H1 (cell line): ENCODE results near the gene APLP1.

ENCODE experiments used
- BRCA1 ChIP-seq: IDR thresholded peaks from 2 replicates; pipeline ENCODE4 v1.6.1; 2012; ENCODE audit warnings: low read depth, low read length, improper control_type of control experiment
- EP300 ChIP-seq, 2 experiments: IDR thresholded peaks; 1 replicate in 1 of 2; 2 replicates in 1 of 2; pipeline ENCODE4 v1.6.1; 2011 to 2012; ENCODE audit warnings: low read depth in 2 of 2, low read length in 2 of 2, mild to moderate bottlenecking in 2 of 2, borderline replicate concordance in 1 of 2, inconsistent platforms in 1 of 2, moderate library complexity in 1 of 2
- HDAC2 ChIP-seq, 2 experiments: fragments of 300-600 bp in 1 of 2; sonication (generic) in 1 of 2; IDR thresholded peaks; 2 replicates each; pipeline ENCODE4 v1.6.1; 2011 to 2012; ENCODE audit warnings: low read depth in 2 of 2, low read length in 2 of 2, mild to moderate bottlenecking in 2 of 2, moderate library complexity in 2 of 2, borderline replicate concordance in 1 of 2, inconsistent platforms in 1 of 2
- POLR2AphosphoS5 ChIP-seq: IDR thresholded peaks from 2 replicates; pipeline ENCODE4 v1.6.1; 2011; ENCODE audit warnings: low read depth, low read length
- POU5F1 ChIP-seq: IDR thresholded peaks from 2 replicates; pipeline ENCODE4 v1.6.1; 2011; ENCODE audit warnings: low read depth, mild to moderate bottlenecking, low read length, moderate library complexity
- RBBP5 ChIP-seq: IDR thresholded peaks from 2 replicates; pipeline ENCODE4 v1.7.1; 2012; ENCODE audit warnings: low read depth, mild to moderate bottlenecking, inconsistent platforms, low read length, moderate library complexity, borderline replicate concordance
- TAF1 ChIP-seq: IDR thresholded peaks from 2 replicates; pipeline ENCODE4 v1.6.1; 2011; ENCODE audit warnings: mild to moderate bottlenecking, low read depth, low read length

DNA sequence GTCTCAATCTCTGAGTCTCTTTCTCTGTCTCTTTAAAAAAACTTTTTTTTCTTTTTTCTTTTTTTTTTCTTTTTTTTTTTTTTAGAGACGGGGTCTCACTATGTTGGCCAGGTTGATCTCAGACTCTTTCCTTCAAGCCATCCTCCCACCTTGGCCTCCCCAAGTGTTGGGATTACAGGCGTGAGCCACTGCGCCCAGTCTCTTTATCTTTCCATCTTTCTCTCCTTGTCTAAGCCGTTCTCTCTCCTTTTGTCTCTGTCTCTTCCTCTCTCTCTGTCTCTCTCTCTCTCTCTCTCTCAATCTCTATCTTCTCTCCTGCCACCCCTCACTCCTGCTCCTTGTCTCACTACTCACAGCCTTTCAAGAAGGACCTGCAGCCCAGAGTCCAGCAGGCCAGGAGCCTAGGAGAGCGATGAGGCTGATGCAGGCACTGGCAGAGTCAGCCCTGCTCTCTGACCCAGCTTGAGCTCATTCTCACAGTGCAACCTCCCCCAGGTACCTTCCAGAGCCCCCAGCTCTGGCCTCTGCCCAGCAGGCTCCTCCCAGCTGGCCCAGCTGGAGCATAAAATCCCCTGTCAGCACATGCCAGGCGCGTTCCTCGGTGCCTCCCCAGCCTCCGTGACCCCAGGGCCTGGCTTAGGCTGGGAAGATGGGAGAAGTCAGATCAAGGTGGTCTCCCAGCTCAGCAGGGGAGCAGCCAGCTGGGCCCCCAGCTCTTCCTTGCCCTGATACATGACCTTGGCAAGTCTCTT lies 16.2 kb upstream of the APLP1 start, which contains the start of gene NPHS1:
- no peak for TF ChIP-seq EP300 (IDR thresholded peaks at IDR 0.05; ENCODE audit: borderline replicate concordance in 1 of 2, low read depth in 2 of 2, low read length in 2 of 2)
- no peak for TF ChIP-seq POU5F1
- no peak for TF ChIP-seq RBBP5
- TF ChIP-seq POLR2AphosphoS5, result no peak
- no peak for TF ChIP-seq BRCA1
- TF ChIP-seq TAF1, result no peak
- no peak for TF ChIP-seq HDAC2 (IDR thresholded peaks at IDR 0.05; ENCODE audit: borderline replicate concordance in 1 of 2, low read depth in 2 of 2, low read length in 2 of 2)
